ENCODE data around the gene ZNF479. TPM values are rescaled to one million over a fixed set of nuclear protein-coding genes. Genes with fewer than 3 reads are reported as not detected.
"Not testable (repeated sequence)": the region's sequence is repeated elsewhere in the genome, so short reads cannot be mapped to it uniquely, and the experiment has no call there.

ZNF479 gene
- total RNA-seq, 6 experiments from 2014 or later: not detected

- Histone ChIP-seq H3K4me1 (no peaks in the 10 kb centered on the region), H3K4me3 (no peak overlapping the region), H3K27ac (no peak overlapping the region), H3K9me3 (no peaks in the 10 kb centered on the region), H3K36me3 (no peaks in the 10 kb centered on the region), H3K27me3 (no peaks in the 10 kb centered on the region)
- DNase-seq: no peak
- WGBS (ENCODE audit: insufficient coverage, low coverage, low lambda C conversion rate, missing lambda C conversion rate): 84% methylated on average over 4 of the region's 21 CpGs
- TF ChIP-seq CTCF (IDR thresholded peaks at IDR 0.05) (no peak), POLR2A (IDR thresholded peaks at IDR 0.05) (no peak)
- ATAC-seq: no peak
- intact Hi-C loops (cut with DNase I): no loop called here
These were observed 45.9 kb upstream of the ZNF479 start for GRCh38 chr7:57177856-57178767.

- no peaks in the 10 kb centered on the region for H3K27me3 ChIP-seq
- no peak overlapping the region for H3K27ac ChIP-seq
- intact Hi-C loops (cut with DNase I): no loop called here
- no peak overlapping the region for H3K4me3 ChIP-seq
- no peak for ATAC-seq
- 43% methylated on average over 2 of the region's 14 CpGs for WGBS (ENCODE audit: insufficient coverage, low coverage, low lambda C conversion rate, missing lambda C conversion rate)
- DNase-seq: no peak
- H3K36me3 ChIP-seq: no peaks in the 10 kb centered on the region
- H3K4me1 ChIP-seq: no peaks in the 10 kb centered on the region
- H3K9me3 ChIP-seq: no peaks in the 10 kb centered on the region
- TF ChIP-seq POLR2A (IDR thresholded peaks at IDR 0.05) (no peak), CTCF (IDR thresholded peaks at IDR 0.05) (no peak)
These were observed 44.8 kb upstream of the ZNF479 start for GRCh38 chr7:57176928-57177635.

- TF ChIP-seq POLR2A (IDR thresholded peaks at IDR 0.05) (no peak), CTCF (IDR thresholded peaks at IDR 0.05) (no peak)
- Histone ChIP-seq H3K4me3 (no peak overlapping the region), H3K36me3 (no peaks in the 10 kb centered on the region), H3K9me3 (peaks cover 0 to 37% (median 8%) of the 10 kb centered on the region in 4 donors), H3K4me1 (no peaks in the 10 kb centered on the region), H3K27me3 (no peaks in the 10 kb centered on the region), H3K27ac (no peak overlapping the region)
- intact Hi-C loops (cut with DNase I): no loop called here
- DNase-seq (no peak), ATAC-seq (no peak)
- 41% methylated on average over 7 of the region's 7 CpGs for WGBS (ENCODE audit: insufficient coverage, low coverage, low lambda C conversion rate, missing lambda C conversion rate)
These were observed 33.2 kb upstream of the ZNF479 start for GRCh38 chr7:57165285-57165899.

GRCh38 chr7:57120123-57120784 is 12.0 kb downstream of the ZNF479 start:
- WGBS (ENCODE audit: insufficient coverage, low coverage, low lambda C conversion rate, missing lambda C conversion rate): 75% methylated on average over 3 of the region's 5 CpGs
- H3K4me3 ChIP-seq; intact Hi-C loops (cut with DNase I); ATAC-seq; H3K9me3 ChIP-seq; DNase-seq; H3K27ac ChIP-seq; H3K4me1 ChIP-seq; H3K27me3 ChIP-seq; H3K36me3 ChIP-seq: not testable (repeated sequence)
